ENCODE results near the gene CHKA. TPM values are rescaled to one million over a fixed set of nuclear protein-coding genes. Genes with fewer than 3 reads are reported as not detected.
A peak's percentile ranks its signal among the peaks of the same experiment; 100 is the strongest.

Gene CHKA
- total RNA-seq, 1 donor from 2014 or later = 22.0 TPM

DNA sequence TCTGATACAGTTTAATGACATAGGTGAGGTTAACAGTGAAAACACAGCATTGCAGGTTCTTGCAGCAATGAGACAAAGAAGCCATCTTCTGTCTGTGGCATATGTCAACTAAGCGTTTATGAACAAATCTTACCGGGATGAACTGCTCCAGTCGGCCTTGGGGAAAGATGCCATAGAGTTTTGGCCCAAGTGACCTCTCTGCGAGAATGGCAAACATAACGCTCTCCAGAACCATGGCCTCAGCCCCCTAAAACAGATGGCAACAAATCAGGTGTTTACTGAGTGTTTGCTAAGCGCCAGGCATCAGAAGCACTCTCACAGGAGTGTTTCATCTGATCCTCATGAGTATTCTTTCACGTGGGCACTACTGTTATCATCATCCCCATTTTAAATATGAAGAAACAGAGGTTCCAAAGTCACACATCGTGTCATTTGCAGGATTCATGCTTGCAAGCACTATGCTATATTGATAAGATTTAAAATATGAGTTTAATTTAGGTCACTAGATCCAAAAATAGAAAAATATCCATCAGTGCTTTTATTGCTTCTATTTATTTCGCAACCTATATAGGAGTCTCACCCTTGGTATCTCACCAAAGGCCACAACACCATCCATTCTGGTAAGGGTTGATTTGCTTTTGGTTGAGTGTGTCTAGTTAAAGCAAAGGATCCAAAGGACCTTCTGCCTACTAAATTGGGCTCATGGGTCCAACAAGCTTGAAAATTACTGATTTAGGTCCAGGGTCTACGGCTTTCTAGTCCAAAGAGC lies 46.4 kb downstream of the CHKA start:
- DNase-seq (ENCODE audit: low read depth in 2 of 2) = no peak

DNA sequence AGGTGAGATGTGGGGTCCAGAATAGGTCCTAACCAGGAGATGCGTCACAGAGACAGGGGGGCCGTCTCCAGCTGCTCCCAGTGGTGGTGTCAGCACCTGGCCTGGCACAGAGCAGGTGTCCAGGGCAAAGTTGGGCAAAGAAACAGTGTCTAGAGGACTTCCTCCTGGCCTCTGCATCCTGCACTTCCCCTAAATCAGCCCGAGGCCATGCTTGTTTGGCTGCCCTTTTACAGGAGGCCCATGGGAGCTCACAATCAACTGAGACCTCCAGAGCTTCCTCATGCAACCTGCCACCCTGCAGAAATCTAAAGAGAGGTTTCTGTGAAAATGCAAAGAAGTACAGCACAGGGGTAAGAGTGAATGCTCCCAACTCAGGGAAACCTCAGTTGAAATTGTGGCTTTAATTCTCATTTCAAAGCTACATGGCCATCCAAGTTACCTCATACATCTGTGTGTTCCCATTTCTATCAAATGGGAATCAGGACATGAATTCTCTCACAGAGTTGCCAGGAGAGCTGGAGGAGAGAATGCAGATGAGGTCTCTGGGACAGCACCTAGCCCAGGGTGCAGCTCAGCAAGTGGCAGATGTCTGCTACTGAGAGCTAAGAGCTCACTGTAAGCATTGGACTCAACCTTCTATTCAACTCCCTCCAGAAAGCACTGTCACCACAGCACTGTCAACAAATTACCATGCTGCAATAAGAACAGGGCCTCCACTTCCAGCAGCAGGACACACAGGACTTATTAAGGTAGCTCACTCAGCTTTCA lies 49.7 kb downstream of the CHKA start:
- DNase-seq (ENCODE audit: low read depth in 2 of 2) = no peak

DNA sequence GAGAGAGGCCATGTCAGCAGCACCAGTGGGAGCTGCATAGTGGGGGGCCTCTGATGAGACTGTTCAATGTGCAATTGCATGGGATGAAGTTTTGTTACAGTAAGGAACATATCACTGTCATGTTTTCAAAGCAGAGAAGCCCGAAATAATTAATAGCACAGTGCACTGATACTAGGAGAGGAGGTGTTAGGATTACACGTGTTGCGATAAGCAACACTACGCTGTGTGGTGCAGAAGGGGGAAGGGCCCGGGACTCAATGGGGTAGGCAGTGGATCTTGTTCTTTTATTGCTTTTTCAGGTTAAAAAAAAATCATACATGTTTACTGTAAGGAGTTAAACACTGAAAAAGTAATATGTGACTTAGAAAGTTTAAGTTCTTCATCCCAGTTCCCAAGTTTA lies 53.2 kb downstream of the CHKA start:
- no peak for DNase-seq (ENCODE audit: low read depth in 2 of 2)

DNA sequence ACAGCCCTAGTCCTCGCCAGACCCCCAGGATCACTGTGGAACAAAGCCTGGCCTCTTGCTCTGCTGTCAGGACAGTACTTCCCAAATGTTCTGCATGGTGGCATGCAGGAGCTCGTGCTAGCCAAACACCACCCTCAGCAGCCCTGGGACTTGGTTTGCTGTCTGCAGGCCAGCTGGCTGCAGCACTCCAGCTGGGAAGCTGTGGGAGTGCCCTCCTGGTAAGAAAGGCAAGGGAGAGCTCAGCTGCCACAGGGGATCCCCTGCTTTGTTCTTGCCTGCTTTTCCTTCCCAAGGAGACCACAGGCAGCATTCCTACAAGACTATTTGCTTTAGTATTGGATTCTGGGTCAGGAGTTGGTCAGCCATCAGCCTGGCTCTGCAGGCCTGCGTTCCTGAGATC lies 54.4 kb downstream of the CHKA start:
- DNase-seq (ENCODE audit: low read depth in 2 of 2) = no peak

- DNase-seq (ENCODE audit: low read depth in 2 of 2) = no peak
Measured at GRCh38 chr11:68065841-68066240, 55.3 kb downstream of the CHKA start.

GRCh38 chr11:68064926-68065325 lies 56.3 kb downstream of the CHKA start:
- DNase-seq (ENCODE audit: low read depth in 2 of 2) = peak in 1 of 2 donors; percentile 59

- no peak for DNase-seq (ENCODE audit: low read depth in 2 of 2)
Measured at GRCh38 chr11:68061508-68061907, 59.7 kb downstream of the CHKA start.

DNA sequence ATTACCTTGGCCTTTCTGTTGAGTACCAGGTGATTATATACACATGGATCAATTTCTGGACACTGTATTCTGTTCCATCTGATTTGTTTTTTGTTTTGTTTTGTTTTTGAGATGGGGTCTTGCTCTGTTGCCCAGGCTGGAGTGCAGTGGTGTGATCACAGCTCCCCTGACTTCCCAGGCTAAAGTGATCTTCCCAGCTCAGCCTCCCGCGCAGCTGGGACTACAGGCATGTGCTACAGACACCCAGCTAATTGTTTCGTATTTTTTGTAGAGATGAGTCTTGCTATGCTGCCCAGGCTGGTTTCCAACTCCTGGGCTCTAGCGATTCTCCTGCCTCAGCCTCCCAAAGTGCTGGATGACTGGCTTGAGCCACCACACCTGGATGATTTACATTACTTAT lies 63.4 kb downstream of the CHKA start:
- no peak for DNase-seq (ENCODE audit: low read depth in 2 of 2)

DNA sequence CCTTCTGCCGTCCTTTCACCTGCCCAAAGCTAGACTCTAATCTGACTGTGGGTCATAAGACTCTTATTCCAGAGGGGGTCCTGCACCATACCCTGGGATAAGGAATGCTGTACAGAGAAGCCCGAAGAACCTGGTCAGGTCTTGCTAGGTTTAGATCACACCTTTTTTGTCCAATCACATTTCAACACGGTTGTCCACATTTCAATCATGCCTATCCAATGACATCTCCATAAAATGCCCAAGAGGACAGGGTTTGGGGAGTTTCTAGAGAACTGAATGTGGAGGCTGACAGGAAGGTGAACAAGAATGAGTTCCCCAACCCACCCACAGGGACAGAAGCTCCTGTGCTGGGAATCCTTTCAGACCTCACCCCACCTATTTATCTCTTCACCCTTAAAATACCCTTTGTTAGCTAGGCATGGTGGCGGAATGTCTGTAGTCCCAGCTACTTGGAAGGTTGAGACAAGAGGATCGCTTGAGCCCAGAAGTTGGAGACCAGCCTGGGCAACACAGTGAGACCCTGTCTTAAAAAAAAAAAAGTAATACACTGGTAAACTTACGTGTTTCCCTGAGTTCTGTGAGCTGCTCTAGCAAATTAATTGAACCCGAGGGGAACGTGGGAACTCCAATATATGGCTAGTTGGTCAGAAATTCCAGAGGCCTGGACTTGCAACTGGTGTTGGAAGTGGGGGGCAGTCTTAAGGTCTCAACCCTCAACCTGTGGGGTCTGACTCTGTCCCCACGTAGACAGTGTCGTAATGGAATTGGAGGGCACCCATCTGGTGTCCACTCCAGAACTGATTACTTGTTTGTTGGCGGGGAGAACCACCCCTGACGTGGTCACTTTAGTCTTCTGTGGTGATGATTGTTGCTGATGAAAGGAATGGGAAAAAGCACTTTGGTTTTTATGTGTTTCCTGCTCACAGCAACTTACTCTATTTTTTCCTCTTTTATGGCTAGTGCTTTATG lies 64.6 kb downstream of the CHKA start:
- no peak for DNase-seq (ENCODE audit: low read depth in 2 of 2)

DNA sequence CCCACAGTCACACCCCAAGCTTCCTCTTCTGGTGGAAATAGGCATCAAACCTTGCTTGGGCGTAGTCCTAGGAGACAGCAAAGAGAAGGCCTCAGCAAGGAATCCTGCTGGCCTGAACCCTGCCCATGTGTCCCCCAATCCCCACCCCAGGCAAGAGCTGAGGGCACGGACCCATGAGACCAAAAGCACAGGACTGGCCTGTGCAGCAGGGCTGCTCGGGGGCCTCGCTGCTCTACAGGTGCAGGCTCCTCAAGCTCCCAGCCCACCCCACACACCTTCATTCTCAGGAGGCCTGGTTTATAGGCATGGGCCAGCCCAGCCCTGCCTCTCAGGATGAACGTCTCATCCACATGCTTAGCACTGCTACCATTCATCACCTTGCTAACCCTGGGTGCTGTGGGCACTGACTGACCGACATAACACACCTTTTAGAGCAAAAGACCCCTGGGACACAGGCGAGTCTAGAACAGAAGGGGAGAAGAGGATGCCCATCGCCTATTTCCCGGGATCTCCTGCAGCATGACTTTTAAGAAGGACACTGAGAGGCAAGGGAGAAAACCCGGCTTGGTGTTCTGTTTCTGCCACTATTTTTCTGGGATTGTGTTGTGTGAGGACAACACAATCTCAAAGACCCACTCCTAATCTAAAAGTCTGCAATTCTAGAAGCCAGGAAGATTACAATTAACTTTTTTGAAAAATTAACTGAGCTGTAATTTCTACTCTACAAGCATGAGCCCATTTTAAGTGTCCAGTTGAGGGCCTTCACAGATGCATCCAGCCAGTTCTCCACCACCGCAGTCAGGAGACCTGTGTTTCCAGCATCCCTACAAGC lies 67.0 kb downstream of the CHKA start:
- DNase-seq (ENCODE audit: low read depth in 2 of 2) = no peak

DNA sequence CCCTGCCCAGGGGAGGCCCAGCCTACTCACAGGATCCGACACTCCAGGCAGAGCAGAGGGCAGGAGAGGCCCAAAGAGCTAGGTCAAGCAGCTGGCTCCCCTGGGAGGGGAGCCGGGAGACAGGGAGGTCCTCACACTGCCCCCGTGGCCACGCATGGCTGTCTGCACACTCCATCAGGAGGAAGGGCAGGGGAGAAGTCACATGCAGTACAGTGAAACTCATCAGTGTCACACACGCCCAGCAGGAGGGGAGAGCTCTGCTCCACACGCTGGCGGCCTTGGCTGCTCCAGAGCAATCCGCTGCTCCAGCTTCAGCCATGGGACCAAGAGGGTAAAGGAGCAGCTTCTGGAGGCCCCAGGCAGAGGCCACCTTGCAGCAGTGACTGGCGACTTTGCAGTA lies 68.1 kb downstream of the CHKA start:
- no peak for DNase-seq (ENCODE audit: low read depth in 2 of 2)

- DNase-seq (ENCODE audit: low read depth in 2 of 2) = no peak
Measured at GRCh38 chr11:68052137-68052873, 68.9 kb downstream of the CHKA start.

DNA sequence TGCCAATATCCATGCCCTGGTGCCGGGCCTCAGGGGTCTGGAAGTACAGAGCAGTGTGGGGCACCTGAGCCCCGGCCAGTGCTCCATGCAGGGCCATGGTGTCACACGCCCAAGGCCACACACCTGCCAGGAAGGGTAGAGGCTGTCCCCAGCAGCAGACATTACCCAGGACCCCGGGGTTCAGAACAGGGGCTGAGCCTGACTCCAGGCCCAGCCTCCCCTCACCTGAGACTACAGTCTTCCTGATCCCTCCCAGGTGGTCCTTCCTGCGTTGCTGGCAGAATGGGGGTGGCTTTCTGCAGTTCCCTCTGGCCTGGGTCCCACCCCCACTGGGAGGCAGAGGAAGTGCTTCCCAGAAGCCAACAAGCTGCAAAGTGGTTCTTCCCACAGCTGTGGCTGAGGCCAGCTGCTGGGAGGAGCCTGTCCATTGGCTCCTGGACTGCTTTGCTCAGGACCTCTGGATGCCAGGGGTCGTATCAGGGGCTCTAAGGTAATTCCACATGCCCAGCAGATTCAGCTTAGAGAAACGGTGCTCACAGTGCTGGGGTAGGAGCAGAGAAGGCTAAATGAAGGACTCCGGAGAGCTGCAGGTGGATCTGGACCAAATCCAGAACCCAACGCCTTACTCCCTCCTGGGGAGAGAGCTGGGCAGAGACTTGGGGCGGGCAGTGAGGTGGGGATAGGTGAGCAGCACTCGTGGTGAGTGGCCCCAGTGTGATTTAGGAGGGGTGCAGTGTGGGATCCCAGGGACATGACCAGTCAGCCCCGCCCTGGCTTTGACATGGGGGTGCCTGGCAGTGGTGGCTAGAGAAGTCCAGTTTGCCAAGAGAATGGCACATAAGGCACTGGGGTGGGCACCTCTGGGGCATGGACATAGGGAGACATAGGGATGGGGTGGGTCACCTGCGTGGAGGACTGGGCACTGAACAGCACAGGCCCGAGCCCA lies 69.7 kb downstream of the CHKA start:
- no peak for DNase-seq (ENCODE audit: low read depth in 2 of 2)

DNA sequence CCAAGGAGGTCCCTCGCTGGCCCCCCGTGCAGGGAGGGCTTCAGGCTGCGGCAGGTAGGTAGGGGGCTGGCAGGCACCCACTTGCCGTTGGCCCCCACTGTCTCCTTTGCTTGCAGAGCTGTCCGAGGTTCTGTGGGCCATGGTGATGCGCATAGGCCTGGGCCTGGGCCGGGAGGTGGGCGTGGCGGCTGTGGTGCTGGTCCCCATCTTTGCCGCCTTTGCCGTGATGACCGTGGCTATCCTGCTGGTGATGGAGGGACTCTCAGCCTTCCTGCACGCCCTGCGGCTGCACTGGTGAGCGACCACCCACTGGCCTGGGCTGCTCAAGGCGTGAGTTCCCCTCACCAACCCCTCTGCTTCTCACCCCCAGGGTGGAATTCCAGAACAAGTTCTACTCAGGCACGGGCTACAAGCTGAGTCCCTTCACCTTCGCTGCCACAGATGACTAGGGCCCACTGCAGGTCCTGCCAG lies 70.8 kb downstream of the CHKA start:
- no peak for DNase-seq (ENCODE audit: low read depth in 2 of 2)

DNA sequence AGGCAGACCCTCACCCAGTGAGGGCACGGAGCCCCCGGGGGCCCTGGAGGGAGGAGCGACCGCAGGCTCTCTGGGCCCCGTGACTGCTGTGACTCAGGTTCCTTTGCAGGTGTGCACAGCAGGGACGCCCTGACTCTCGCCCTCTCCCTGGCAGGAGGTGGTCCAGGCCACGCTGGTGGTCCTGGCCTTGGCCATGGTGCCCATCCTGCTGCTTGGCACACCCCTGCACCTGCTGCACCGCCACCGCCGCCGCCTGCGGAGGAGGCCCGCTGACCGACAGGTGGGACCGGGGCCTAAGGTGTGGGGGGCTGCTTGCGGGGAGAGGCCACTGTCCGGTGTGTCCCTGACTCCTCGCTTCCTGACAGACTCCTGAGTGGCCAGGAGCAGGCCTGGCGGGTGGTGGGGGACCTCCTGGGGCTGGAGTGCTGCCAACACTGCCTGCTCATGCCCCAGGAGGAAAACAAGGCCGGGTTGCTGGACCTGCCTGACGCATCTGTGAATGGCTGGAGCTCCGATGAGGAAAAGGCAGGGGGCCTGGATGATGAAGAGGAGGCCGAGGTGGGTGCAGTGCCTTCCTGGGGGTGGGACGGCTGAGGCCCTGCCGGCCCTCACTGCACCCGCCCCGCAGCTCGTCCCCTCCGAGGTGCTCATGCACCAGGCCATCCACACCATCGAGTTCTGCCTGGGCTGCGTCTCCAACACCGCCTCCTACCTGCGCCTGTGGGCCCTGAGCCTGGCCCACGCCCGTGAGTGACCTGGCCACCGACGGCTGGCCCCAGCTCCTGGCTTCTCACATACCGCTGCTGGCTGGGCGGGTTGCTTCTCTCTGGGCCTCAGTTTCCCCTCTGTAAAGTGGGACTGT lies 71.4 kb downstream of the CHKA start:
- DNase-seq (ENCODE audit: low read depth in 2 of 2) = peak in 1 of 2 donors; percentile 19

DNA sequence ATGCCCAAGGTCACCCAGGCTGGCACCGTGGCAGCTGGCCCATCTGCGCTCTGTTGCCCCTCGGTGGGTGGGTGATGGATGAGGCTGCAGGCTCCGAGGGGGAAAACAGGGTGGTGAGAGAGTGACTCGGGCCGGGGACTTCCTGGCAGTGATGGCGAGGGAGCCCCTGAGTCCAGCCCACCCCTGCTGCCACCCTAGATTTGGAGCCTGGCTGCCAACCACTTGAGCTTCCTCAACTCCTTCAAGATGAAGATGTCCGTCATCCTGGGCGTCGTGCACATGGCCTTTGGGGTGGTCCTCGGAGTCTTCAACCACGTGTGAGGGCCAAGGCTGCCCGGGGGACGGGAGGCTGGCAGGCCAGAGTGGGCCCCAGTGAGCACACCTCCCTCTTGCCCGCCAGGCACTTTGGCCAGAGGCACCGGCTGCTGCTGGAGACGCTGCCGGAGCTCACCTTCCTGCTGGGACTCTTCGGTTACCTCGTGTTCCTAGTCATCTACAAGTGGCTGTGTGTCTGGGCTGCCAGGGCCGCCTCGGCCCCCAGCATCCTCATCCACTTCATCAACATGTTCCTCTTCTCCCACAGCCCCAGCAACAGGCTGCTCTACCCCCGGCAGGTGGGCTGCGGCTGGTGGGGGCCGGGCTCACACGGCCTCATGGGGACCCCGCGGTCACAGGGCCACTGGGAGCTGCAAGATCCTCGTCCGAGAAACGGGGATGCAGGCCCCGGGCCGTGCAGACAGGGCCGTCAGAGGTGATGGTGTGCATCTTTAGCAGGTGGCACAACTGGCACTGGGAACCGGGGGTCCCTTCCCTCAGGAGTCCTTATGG lies 72.3 kb downstream of the CHKA start:
- DNase-seq (ENCODE audit: low read depth in 2 of 2) = no peak
